HEK293 (cell line): ENCODE data around the gene PCDH18.

Experiments
- ZNF501 ChIP-seq: fragments of 450-650 bp; formaldehyde crosslinking; IDR thresholded peaks from 2 replicates; pipeline ENCODE4 v1.5.1; 2016; ENCODE audit warnings: missing biosample characterization, missing genetic modification characterization
- TF ChIP-seq, protein P1 (sequence below): fragments of 450-650 bp; formaldehyde crosslinking; IDR thresholded peaks from 2 replicates; pipeline ENCODE4 v1.5.1; 2016; ENCODE audit warnings: missing biosample characterization, missing genetic modification characterization

DNA sequence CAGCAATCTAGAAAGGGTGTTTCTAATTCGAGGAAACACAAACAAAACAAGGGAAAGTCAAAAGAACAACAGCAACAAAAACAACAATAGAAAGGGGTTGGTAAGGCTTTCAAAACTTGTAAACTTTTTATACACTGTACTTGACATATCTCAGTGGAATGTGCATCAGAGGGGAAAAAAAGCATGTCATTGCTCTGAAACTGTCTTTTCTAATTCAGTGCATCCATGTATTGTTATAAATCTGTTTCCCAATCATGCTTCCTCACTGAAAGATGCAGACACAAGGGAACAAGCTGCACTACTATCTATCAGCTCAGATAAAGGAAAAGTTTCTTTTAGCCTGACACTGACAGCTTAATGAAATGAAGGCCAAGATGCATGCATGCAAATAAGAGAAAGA lies 44.2 kb upstream of the PCDH18 start:
- TF ChIP-seq, protein P1, sequence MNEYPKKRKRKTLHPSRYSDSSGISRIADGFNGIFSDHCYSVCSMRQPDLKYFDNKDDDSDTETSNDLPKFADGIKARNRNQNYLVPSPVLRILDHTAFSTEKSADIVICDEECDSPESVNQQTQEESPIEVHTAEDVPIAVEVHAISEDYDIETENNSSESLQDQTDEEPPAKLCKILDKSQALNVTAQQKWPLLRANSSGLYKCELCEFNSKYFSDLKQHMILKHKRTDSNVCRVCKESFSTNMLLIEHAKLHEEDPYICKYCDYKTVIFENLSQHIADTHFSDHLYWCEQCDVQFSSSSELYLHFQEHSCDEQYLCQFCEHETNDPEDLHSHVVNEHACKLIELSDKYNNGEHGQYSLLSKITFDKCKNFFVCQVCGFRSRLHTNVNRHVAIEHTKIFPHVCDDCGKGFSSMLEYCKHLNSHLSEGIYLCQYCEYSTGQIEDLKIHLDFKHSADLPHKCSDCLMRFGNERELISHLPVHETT (tag by site-specific recombination), result no peak
- TF ChIP-seq ZNF501, result no peak
